Breast epithelium (tissue), 3 donors: Measurements from ENCODE around the gene LTO1.

Experiments
- CTCF ChIP-seq, 3 donors: fragments of 450-650 bp; IDR thresholded peaks; one replicate each; pipeline ENCODE4 v1.5.1; 2016 to 2017; ENCODE audit warnings: antibody characterized with exemption in 3 of 3, mild to moderate bottlenecking in 3 of 3, moderate library complexity in 3 of 3
- POLR2A ChIP-seq: fragments of 450-650 bp; IDR thresholded peaks from one replicate; pipeline ENCODE4 v1.6.1; 2016; ENCODE audit warnings: antibody characterized with exemption, mild to moderate bottlenecking, moderate library complexity

- no peak for TF ChIP-seq POLR2A
- no peak for TF ChIP-seq CTCF (IDR thresholded peaks at IDR 0.05)
Measured at GRCh38 chr11:69697861-69698260, 22.7 kb upstream of the LTO1 start.
